ENCODE data around the gene NKX3-2.

The NKX3-2 gene

GRCh38 chr4:13543839-13544605 is at the start of gene NKX3-2:
Gene NKX3-2, minus strand, starts transcription at chr4:13544508. Its CDS starts 94 bp downstream, at chr4:13544414.
- H3K4me3 ChIP-seq (replicated peaks; ENCODE audit: low read depth, low read length): peak within 1 kb of the TSS; percentile 63
- TF ChIP-seq CTCF (IDR thresholded peaks at IDR 0.05; ENCODE audit: low read length, missing control alignments): no peak
- DNase-seq (ENCODE audit: low read depth): no peak

GRCh38 chr4:13592220-13592619 is 47.9 kb upstream of the NKX3-2 start:
- no peak for DNase-seq (ENCODE audit: low read depth)
- H3K4me3 ChIP-seq (replicated peaks; ENCODE audit: low read depth, low read length): no peak overlapping the region
- TF ChIP-seq CTCF (IDR thresholded peaks at IDR 0.05; ENCODE audit: low read length, missing control alignments): no peak

- DNase-seq (ENCODE audit: low read depth): no peak
- TF ChIP-seq CTCF (IDR thresholded peaks at IDR 0.05; ENCODE audit: low read length, missing control alignments): no peak
- no peak overlapping the region for H3K4me3 ChIP-seq (replicated peaks; ENCODE audit: low read depth, low read length)
These were observed 46.5 kb upstream of the NKX3-2 start for GRCh38 chr4:13590766-13591165.

- no peak for DNase-seq (ENCODE audit: low read depth)
- no peak for TF ChIP-seq CTCF (IDR thresholded peaks at IDR 0.05; ENCODE audit: low read length, missing control alignments)
- no peak overlapping the region for H3K4me3 ChIP-seq (replicated peaks; ENCODE audit: low read depth, low read length)
These were observed 44.6 kb upstream of the NKX3-2 start for GRCh38 chr4:13588954-13589353.

- H3K4me3 ChIP-seq (replicated peaks; ENCODE audit: low read depth, low read length): no peak overlapping the region
- no peak for TF ChIP-seq CTCF (IDR thresholded peaks at IDR 0.05; ENCODE audit: low read length, missing control alignments)
- DNase-seq (ENCODE audit: low read depth): no peak
These were observed 40.2 kb upstream of the NKX3-2 start for GRCh38 chr4:13584481-13584880.

- no peak overlapping the region for H3K4me3 ChIP-seq (replicated peaks; ENCODE audit: low read depth, low read length)
- no peak for TF ChIP-seq CTCF (IDR thresholded peaks at IDR 0.05; ENCODE audit: low read length, missing control alignments)
- DNase-seq (ENCODE audit: low read depth): no peak
These were observed 35.7 kb upstream of the NKX3-2 start for GRCh38 chr4:13580036-13580435.

- DNase-seq (ENCODE audit: low read depth): no peak
- no peak for TF ChIP-seq CTCF (IDR thresholded peaks at IDR 0.05; ENCODE audit: low read length, missing control alignments)
- no peak overlapping the region for H3K4me3 ChIP-seq (replicated peaks; ENCODE audit: low read depth, low read length)
These were observed 33.4 kb upstream of the NKX3-2 start for GRCh38 chr4:13577660-13578059.
